ENCODE data around the gene KRT82. TPM values are rescaled to one million over a fixed set of nuclear protein-coding genes. Genes with fewer than 3 reads are reported as not detected.

Gene KRT82
- total and polyA plus RNA-seq, 4 donors = not detected

GRCh38 chr12:52434081-52434733 is 28.1 kb upstream of the KRT82 start, which contains the start of gene KRT75:
TSS of gene KRT75 (minus strand) at chr12:52434371. CDS start at chr12:52434304, 67 bp downstream.
- WGBS = 90% methylated on average over 20 of the region's 20 CpGs
- H3K9ac ChIP-seq (ENCODE audit: low read depth in 1 of 2, low read length in 2 of 2) = no peak within 1 kb of the TSS

More at GRCh38 chr12:52434081-52434733, 28.1 kb upstream of the KRT82 start, which contains the start of gene KRT75:
- Histone ChIP-seq H3K4me1 (ENCODE audit: control insufficient read depth in 4 of 4, insufficient read depth in 4 of 4, low read length in 3 of 4) (no peaks in the 10 kb centered on the region), H3K4me3 (ENCODE audit: low read depth in 1 of 3, low read length in 3 of 3) (no peak within 1 kb of the TSS), H3K36me3 (ENCODE audit: control insufficient read depth in 4 of 4, insufficient read depth in 3 of 4, low read depth in 1 of 4, low read length in 3 of 4) (no peaks in the 10 kb centered on the region), H3K27ac (ENCODE audit: low read depth in 1 of 2, low read length in 2 of 2) (no peak within 1 kb of the TSS), H3K9me3 (ENCODE audit: control insufficient read depth in 4 of 4, low read length in 3 of 4) (no peaks in the 10 kb centered on the region), H3K27me3 (ENCODE audit: control insufficient read depth in 4 of 4, insufficient read depth in 4 of 4, low read length in 3 of 4) (peaks cover 0 to 7% (median 0%) of the 10 kb centered on the region in 4 donors)
- DNase-seq (ENCODE audit: low spot score) = no peak
- TF ChIP-seq ZBTB33 (IDR thresholded peaks at IDR 0.05) = no peak
- no peak for TF ChIP-seq NR2F2 (IDR thresholded peaks at IDR 0.05)
- no peak for TF ChIP-seq SP1 (IDR thresholded peaks at IDR 0.05)
- TF ChIP-seq REST (IDR thresholded peaks at IDR 0.05) = no peak
- TF ChIP-seq EGR1 (IDR thresholded peaks at IDR 0.05; ENCODE audit: low read depth in 2 of 2) = no peak
- no peak for TF ChIP-seq TAF1 (conservative IDR thresholded peaks at IDR 0.05)
- TF ChIP-seq CTCF (IDR thresholded peaks at IDR 0.05; ENCODE audit: low read depth, low read length, missing input control) = no peak
- TF ChIP-seq YY1 (IDR thresholded peaks at IDR 0.05) = no peak
- TF ChIP-seq JUND (IDR thresholded peaks at IDR 0.05) = no peak
- TF ChIP-seq MAX (IDR thresholded peaks at IDR 0.05) = no peak
- no peak for TF ChIP-seq GABPA (IDR thresholded peaks at IDR 0.05 in 1 of 2, conservative IDR thresholded peaks at IDR 0.05 in 1 of 2)
- TF ChIP-seq HNF4A (conservative IDR thresholded peaks at IDR 0.05) = no peak
- no peak for TF ChIP-seq ATF3 (IDR thresholded peaks at IDR 0.05)
- TF ChIP-seq FOXA2 (IDR thresholded peaks at IDR 0.05) = no peak
- TF ChIP-seq HNF4G (IDR thresholded peaks at IDR 0.05) = no peak
- TF ChIP-seq RAD21 (IDR thresholded peaks at IDR 0.05) = no peak

Data from liver (tissue), 9 donors.